ENCODE data around the gene NFE2L1. TPM values are rescaled to one million over a fixed set of nuclear protein-coding genes. Genes with fewer than 3 reads are reported as not detected.

Gene NFE2L1
- total and polyA plus RNA-seq, 9 of the 15 experiments (the other 6 are each of a cell fraction or from before 2014, with no cell fraction given) = 2.0 to 68.6 (median 39.7) TPM

- TF ChIP-seq, protein P1, sequence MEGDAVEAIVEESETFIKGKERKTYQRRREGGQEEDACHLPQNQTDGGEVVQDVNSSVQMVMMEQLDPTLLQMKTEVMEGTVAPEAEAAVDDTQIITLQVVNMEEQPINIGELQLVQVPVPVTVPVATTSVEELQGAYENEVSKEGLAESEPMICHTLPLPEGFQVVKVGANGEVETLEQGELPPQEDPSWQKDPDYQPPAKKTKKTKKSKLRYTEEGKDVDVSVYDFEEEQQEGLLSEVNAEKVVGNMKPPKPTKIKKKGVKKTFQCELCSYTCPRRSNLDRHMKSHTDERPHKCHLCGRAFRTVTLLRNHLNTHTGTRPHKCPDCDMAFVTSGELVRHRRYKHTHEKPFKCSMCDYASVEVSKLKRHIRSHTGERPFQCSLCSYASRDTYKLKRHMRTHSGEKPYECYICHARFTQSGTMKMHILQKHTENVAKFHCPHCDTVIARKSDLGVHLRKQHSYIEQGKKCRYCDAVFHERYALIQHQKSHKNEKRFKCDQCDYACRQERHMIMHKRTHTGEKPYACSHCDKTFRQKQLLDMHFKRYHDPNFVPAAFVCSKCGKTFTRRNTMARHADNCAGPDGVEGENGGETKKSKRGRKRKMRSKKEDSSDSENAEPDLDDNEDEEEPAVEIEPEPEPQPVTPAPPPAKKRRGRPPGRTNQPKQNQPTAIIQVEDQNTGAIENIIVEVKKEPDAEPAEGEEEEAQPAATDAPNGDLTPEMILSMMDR (IDR thresholded peaks at IDR 0.05 in 2 of 3, conservative IDR thresholded peaks at IDR 0.05 in 1 of 3; ENCODE audit: insufficient read depth in 2 of 3, low read depth in 1 of 3, low read length in 3 of 3) = no peak
- TF ChIP-seq SLC30A9 (CRISPR knock-in tag; IDR thresholded peaks at IDR 0.05) (no peak), ZNF174 (CRISPR knock-in tag; IDR thresholded peaks at IDR 0.05) (no peak), RB1 (IDR thresholded peaks at IDR 0.05; ENCODE audit: low read depth) (peak; percentile 87), ZNF197 (CRISPR knock-in tag; IDR thresholded peaks at IDR 0.05; ENCODE audit: low read depth) (no peak), TAF1 (IDR thresholded peaks at IDR 0.05; ENCODE audit: control insufficient read depth, extremely low read depth, insufficient read depth, low read length, severe bottlenecking) (peak; percentile 49), PHF21A (IDR thresholded peaks at IDR 0.05; ENCODE audit: borderline replicate concordance, low read depth) (0 out of 2 replicates have a peak, but pooled peaks have one; percentile 38)
- TF ChIP-seq, protein P2, sequence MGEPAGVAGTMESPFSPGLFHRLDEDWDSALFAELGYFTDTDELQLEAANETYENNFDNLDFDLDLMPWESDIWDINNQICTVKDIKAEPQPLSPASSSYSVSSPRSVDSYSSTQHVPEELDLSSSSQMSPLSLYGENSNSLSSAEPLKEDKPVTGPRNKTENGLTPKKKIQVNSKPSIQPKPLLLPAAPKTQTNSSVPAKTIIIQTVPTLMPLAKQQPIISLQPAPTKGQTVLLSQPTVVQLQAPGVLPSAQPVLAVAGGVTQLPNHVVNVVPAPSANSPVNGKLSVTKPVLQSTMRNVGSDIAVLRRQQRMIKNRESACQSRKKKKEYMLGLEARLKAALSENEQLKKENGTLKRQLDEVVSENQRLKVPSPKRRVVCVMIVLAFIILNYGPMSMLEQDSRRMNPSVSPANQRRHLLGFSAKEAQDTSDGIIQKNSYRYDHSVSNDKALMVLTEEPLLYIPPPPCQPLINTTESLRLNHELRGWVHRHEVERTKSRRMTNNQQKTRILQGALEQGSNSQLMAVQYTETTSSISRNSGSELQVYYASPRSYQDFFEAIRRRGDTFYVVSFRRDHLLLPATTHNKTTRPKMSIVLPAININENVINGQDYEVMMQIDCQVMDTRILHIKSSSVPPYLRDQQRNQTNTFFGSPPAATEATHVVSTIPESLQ (CRISPR knock-in tag; IDR thresholded peaks at IDR 0.05) = peak; percentile 15; the same call in 1 of the 2 replicates
These were observed 396 bp downstream of the NFE2L1 start (continued) for GRCh38 chr17:48048384-48049126.
